ENCODE data around the gene PHLDB2.

The PHLDB2 gene

GRCh38 chr3:111926266-111926676, 67.2 kb downstream of the PHLDB2 start:
- DNase-seq (ENCODE audit: low spot score) = no peak

- DNase-seq (ENCODE audit: low spot score) = no peak
Observed at GRCh38 chr3:111928613-111929012, 69.5 kb downstream of the PHLDB2 start.

DNA sequence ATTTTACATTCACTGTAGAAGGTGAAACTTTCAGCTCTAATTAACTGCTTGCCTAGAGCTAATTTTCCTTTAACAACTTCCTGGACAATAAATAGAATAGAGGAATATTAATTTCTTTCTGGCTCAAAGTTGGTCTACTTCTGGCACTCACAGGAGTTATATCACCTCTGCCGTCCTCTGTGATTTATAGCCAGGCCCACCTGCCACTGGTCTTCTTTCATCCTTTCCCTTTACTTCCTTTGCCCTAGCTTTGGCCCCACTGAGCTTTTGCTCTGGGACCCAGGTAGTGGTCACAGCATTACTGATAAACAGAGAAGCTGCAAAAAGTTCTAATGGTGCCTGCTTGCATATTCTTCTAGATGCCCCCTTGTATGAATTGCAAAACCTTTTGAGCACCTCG, 70.4 kb downstream of the PHLDB2 start:
- DNase-seq (ENCODE audit: low spot score) = no peak

- no peak for DNase-seq (ENCODE audit: low spot score)
Observed at GRCh38 chr3:111932946-111933345, 73.9 kb downstream of the PHLDB2 start.

DNA sequence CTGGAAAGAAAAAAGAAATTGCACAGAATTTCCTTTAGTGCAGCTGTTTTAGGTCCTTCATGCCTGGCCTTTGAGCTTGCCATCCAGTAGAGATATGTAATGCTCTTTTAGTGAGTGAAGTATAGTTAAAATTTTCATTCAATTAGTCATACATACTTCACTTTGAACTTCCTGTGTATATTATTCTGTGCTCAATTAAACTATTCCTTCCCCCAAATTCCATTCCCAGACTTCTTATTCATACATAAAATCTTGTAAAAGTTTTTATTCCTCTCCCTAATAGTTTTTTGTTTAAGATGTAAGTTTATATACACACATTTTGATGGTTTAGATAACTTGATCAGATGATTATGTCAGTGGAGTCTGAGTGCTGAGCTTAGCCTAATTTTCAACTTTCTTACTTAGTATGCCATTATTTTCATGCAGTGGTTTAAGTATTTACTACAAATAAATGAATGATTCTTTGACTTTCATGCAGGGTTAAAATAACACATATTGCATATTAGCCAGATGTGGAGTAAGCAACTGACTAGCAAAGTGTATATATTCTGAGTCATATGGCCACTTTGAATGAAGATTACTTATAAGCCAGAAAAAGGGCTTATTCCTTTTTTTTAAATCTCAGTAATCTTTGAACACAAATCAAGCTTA, 77.3 kb downstream of the PHLDB2 start:
- no peak for DNase-seq (ENCODE audit: low spot score)

DNA sequence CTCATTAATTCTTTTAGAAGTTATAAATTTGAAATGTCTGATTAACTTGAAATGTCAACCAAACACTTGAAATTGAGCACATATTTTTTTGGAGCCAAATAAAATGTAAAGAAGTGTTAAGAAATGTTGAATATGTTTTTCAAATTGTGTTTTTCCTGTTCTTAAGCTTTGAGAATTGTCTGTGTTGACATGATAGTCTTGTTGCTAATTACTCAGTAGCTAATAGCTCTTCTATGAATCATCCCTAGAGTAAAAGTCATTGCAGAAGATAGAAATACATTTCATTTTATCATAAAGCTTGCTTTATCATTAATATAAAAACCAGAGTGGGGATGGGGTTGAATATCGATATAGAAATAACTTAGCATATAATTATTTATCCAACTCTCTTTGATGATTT, 77.9 kb downstream of the PHLDB2 start:
- no peak for DNase-seq (ENCODE audit: low spot score)

DNA sequence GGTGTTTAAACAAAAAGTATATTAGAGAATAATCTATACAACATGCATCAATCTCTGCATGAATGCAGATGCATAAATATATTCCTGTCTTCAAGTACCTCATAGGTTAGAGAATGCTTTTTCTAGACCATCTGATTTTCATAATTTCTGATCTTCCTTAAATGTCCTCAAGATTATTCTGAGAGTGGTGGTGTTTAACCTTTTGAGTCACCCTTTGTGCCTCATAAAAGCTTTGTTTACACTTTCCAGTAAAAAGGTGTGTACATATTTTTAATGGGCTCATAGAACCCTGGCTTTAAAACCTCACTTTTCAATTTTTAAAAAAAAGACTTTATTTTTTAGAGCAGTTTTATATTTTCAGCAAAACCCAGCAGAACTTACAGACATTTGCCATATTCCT, 78.8 kb downstream of the PHLDB2 start:
- DNase-seq (ENCODE audit: low spot score) = no peak

DNA sequence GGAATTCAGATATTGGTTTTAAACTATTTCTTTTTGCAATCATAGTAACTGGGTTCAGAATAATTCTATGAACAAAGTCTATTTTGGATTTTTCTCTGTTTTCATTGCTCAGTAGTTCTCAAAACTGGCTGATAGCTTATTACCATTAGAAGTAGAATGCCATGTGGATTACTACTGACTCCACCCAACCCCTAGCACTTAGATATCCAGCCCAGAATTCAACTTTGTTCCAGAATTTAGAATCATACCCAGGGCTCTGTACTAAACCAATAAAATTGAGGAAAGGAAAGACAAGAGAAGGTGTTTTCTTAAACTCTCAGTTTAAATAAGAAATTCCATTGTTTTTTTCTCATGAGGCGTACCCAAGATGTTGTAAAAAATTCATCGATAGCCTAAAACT, 80.8 kb downstream of the PHLDB2 start:
- DNase-seq (ENCODE audit: low spot score) = no peak

DNA sequence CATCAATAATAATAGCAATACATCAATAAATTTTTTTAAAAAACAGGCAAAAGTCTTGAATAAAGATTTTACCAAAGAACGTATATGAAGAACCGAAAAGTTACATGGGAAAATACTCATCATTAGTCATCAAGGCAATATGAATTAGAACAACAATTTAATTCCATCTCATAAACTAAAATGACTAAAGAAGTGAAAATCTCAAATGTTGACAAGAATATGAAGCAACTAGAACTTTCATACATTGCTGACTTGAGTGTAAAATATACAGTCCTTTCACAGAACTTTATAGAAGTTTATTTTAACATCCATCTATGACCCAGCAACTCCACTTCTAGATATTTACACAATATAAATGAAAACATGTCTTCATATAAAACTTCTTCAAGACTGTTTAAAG, 84.5 kb downstream of the PHLDB2 start:
- no peak for DNase-seq (ENCODE audit: low spot score)

DNA sequence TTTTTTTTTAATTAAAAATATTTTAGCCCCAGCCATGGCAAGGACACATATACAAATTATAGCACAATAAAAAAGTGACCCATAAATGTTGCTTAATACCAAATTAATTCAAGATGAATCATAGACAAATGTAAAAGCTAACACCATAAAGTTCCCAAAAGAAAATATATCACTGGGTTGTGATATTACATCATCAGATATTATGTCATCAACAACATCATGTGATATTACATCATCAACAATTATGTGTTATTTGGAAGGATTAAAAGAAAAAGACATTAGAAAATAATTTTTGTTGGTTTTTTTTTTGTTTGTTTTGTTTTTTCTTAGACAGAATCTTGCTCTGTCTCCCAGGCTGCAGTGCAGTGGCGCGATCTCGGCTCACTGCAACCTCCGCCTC, 85.3 kb downstream of the PHLDB2 start:
- DNase-seq (ENCODE audit: low spot score) = no peak

GRCh38 chr3:111947231-111947630, 88.2 kb downstream of the PHLDB2 start:
- no peak for DNase-seq (ENCODE audit: low spot score)

- DNase-seq (ENCODE audit: low spot score) = no peak
Observed at GRCh38 chr3:111948786-111949185, 89.7 kb downstream of the PHLDB2 start.

GRCh38 chr3:111949712-111950111, 90.6 kb downstream of the PHLDB2 start:
- no peak for DNase-seq (ENCODE audit: low spot score)

DNA sequence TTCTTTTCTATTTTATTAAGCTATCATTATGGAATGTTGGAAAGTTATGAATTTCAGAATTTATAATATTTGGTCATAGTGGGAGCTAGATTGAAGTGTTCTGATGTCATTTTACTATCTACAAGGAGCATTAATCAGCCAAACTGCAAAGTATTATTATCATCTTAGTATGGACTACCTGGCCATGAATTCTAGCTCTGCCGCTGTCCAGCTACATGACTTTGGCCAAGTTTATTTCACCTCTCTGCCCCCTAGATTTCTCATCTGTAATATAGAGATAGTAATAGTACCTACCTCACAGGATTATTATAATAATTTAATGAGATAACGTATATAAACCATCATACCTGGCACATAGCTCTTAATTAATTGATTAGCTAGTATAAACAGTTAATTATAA, 92.0 kb downstream of the PHLDB2 start:
- DNase-seq (ENCODE audit: low spot score) = no peak

DNA sequence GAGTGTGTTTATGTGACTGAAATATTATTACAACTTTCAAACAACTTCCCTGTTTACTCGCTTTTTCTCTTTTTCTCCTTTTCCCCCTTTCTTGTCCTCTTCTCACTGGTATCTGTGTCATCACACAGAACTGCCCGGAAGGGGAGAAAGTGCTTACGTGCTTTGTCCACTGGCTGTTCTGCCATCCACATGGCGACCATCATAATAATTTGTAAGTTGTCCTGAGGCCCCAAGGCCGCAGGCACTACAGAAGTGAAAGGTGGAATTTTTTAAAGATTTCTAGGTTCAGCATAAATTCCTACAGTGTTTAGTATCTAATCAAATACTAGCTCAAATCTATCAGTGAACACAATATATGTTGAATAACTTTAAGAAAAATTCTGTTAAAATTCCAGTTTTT, 93.0 kb downstream of the PHLDB2 start:
- DNase-seq (ENCODE audit: low spot score) = no peak

DNA sequence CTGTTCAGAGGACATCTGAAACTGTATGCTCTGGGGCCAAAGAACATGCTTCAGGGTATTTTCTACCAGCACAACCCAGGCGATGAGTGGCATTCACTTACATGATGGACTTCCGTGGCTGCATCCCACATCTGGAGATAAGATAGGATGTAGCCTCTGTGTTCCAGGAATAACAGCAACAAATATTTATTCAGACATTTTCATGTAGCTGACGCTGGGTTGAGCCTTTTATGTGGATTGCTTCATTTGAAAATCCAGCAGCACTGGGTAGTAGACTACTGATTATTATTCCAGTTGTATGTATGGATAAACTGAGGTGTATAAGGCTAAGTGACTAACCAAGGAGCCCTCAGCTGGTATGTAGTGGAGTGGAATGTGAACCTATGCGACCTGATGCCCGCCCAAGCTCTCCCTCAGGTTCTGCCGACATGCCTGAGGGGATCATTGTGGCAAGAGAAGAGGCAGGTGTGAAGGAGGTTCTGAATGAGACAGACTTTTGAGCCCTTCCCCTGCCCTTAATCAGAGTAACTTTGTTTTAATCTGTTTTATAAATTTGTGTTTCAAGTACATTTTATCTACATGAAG, 93.9 kb downstream of the PHLDB2 start:
- no peak for DNase-seq (ENCODE audit: low spot score)

GRCh38 chr3:111954228-111954990, 95.3 kb downstream of the PHLDB2 start:
- DNase-seq (ENCODE audit: low spot score) = no peak

DNA sequence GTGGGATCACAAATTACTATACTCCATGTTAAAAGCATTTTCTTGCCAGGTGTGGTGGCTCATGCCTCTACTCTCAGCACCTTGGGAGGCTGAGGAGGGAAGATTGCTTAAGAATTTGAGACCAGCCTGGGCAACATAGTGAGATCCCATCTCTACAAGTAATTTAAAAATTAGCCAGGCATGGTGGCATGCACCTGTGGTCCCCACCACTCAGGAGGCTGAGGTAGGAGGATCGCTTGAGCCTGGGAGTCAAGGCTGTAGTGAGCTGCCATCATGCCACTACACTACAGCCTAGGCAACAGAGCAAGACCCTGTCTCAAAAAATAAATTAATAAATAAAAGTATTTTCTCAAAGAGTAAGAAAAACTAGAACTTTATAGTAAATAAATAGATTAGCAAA, 96.8 kb downstream of the PHLDB2 start:
- DNase-seq (ENCODE audit: low spot score) = no peak

DNA sequence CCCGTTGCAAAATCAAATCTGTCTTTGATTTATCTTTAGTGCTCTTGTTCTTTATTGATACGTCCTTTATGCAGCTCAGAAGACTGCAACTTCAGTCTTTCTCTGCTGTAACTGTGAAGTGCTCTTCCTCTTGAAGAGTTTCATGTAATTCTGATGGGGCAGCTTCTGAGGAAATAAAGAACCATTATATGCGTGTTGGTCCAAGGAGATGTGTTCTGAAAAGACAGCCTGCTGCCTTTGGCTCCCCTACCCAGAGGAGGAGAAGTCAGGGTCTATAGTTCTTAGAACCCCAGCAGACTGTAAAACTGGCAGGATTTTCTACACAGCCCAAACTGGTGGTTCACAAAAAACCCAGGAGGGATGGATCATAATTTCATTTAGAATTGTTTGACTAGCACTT, 97.4 kb downstream of the PHLDB2 start:
- no peak for DNase-seq (ENCODE audit: low spot score)

DNA sequence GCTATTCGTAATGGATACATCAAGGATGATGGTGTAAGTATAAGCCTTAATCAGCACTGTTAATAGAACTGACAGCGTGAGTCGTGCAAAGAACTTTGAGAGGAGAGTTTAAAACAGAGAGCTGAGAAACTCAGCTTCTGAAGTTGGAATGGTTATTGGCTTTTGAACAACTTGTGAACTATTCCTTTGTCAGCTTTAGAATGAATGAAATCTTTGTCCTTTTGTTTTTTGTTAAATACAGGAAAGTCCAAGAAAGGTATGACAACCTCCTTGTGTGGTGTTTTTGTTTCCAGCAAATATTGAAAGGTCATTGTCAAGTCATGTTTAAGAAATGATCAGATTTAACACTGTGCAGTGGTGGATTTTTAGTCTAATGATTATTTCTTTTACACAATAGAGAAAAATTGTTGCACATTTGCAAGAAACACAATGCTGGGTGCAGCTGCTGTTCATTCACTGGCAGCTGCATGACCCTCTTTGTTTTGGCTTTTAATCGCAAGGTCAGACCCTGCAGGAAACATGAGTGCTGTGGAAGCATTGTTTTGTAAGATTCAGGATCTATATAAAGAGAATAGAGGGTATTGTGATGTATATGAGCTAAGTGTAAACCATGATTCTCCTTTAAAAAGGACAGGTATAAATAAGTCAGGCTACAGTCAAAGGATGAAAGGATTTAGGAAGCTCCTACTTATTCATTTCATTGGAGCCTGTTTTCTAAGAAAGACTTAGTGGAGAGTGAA, 98.1 kb downstream of the PHLDB2 start:
- DNase-seq (ENCODE audit: low spot score) = no peak

GRCh38 chr3:111961461-111962164, 102.5 kb downstream of the PHLDB2 start:
- DNase-seq (ENCODE audit: low spot score) = no peak

DNA sequence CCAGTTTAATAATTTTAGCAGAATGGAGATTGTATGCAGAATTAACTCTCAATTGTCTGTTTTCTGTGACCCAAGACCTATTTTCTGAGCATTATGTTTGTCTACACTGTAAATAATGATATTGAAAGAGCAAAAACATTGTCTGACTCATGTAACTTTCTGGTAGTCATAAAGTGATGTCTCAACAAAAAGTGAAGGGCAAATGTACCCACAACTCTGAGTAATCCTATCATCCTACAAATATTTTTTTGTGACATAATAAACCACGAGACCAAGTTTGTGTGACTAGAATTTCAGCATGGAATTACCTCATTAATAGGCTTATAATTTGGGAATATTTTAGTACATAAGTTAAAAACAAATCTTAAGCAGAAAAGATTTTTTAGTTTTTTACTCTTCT, 104.4 kb downstream of the PHLDB2 start:
- DNase-seq (ENCODE audit: low spot score) = no peak

Measured in D341Med (cell line).